SK-N-MC (cell line): ENCODE data around the gene GALNT9.

Experiments
- EZH2 ChIP-seq: fragments of 200-600 bp; sonication (generic); IDR thresholded peaks from one replicate; pipeline ENCODE4 v1.6.1; 2017; ENCODE audit warnings: antibody characterized with exemption
- FOXP2 ChIP-seq: optimal IDR thresholded peaks from 2 replicates; pipeline ENCODE3; 2011; ENCODE audit warnings: mild to moderate bottlenecking, moderate library complexity; ENCODE audit not compliant: insufficient read depth; ENCODE audit errors: extremely low read length, control extremely low read depth
- POLR2AphosphoS5 ChIP-seq: IDR thresholded peaks from 2 replicates; pipeline ENCODE4 v1.6.1; 2012; ENCODE audit warnings: mild to moderate bottlenecking, low read depth, low read length, borderline replicate concordance

- no peak for TF ChIP-seq POLR2AphosphoS5
- TF ChIP-seq EZH2, result no peak
- no peak for TF ChIP-seq FOXP2
Measured at GRCh38 chr12:132300789-132301722, 28.3 kb downstream of the GALNT9 start.
